ENCODE results near the gene FTL. TPM values are rescaled to one million over a fixed set of nuclear protein-coding genes. Genes with fewer than 3 reads are reported as not detected.
A peak's percentile ranks its signal among the peaks of the same experiment; 100 is the strongest.

The FTL gene
- total RNA-seq, 2 donors from 2014 or later, result 1,784 to 3,181 TPM

GRCh38 chr19:48999481-49000325, 34.6 kb downstream of the FTL start:
- Mint-ChIP-seq H3K4me3 (no peak overlapping the region), H3K36me3 (ENCODE audit: low read depth) (peaks cover 23% of the 10 kb centered on the region), H3K27ac (peak overlapping the region; percentile 83), H3K9me3 (no peaks in the 10 kb centered on the region), H3K4me1 (peaks cover 10% of the 10 kb centered on the region), H3K27me3 (ENCODE audit: insufficient read depth) (no peaks in the 10 kb centered on the region)
- no peaks in the 10 kb centered on the region for H3K9me3 ChIP-seq (ENCODE audit: control insufficient read depth, low read length)
- H3K4me1 ChIP-seq (ENCODE audit: control insufficient read depth, insufficient read depth, low read length), result no peaks in the 10 kb centered on the region
- WGBS, 2 experiments (ENCODE audit: insufficient coverage in 1 of 2, insufficient read length in 1 of 2), result 54 to 60% methylated on average over 13 to 16 of the region's 16 CpGs
- H3K36me3 ChIP-seq (ENCODE audit: control insufficient read depth, insufficient read depth, low read length), result peaks cover 39% of the 10 kb centered on the region
- DNase-seq, result peak; percentile 95
- H3K9ac ChIP-seq (ENCODE audit: extremely low read depth, low read length, poor library complexity, severe bottlenecking), result no peak overlapping the region
- no peak overlapping the region for H3K27ac ChIP-seq (ENCODE audit: low read depth, low read length)
- peak; percentile 91 for TF ChIP-seq CTCF (conservative IDR thresholded peaks at IDR 0.05)
- no peaks in the 10 kb centered on the region for H3K27me3 ChIP-seq (ENCODE audit: control insufficient read depth, insufficient read depth, low read length, poor library complexity, severe bottlenecking)
- no peak overlapping the region for H3K4me3 ChIP-seq (ENCODE audit: low read length)

- Mint-ChIP-seq H3K9me3 (no peaks in the 10 kb centered on the region), H3K4me1 (peaks cover 4% of the 10 kb centered on the region), H3K36me3 (ENCODE audit: low read depth) (peaks cover 30% of the 10 kb centered on the region), H3K4me3 (no peak overlapping the region), H3K27me3 (ENCODE audit: insufficient read depth) (no peaks in the 10 kb centered on the region), H3K27ac (no peak overlapping the region)
- Histone ChIP-seq H3K4me3 (ENCODE audit: low read length) (no peak overlapping the region), H3K9me3 (ENCODE audit: control insufficient read depth, low read length) (no peaks in the 10 kb centered on the region), H3K27me3 (ENCODE audit: control insufficient read depth, insufficient read depth, low read length, poor library complexity, severe bottlenecking) (no peaks in the 10 kb centered on the region), H3K36me3 (ENCODE audit: control insufficient read depth, insufficient read depth, low read length) (peaks cover 53% of the 10 kb centered on the region), H3K4me1 (ENCODE audit: control insufficient read depth, insufficient read depth, low read length) (no peaks in the 10 kb centered on the region), H3K27ac (ENCODE audit: low read depth, low read length) (no peak overlapping the region), H3K9ac (ENCODE audit: extremely low read depth, low read length, poor library complexity, severe bottlenecking) (no peak overlapping the region)
- 95 to 96% methylated on average over 15 of the region's 15 CpGs for WGBS, 2 experiments (ENCODE audit: insufficient coverage in 1 of 2, insufficient read length in 1 of 2)
- DNase-seq, result no peak
- no peak for TF ChIP-seq CTCF (conservative IDR thresholded peaks at IDR 0.05)
These were observed 39.0 kb downstream of the FTL start for GRCh38 chr19:49004133-49004532.

- H3K36me3 Mint-ChIP-seq (ENCODE audit: low read depth), result peaks cover 27% of the 10 kb centered on the region
These were observed 40.0 kb downstream of the FTL start for GRCh38 chr19:49004964-49005614.

More at GRCh38 chr19:49004964-49005614, 40.0 kb downstream of the FTL start:
- no peaks in the 10 kb centered on the region for H3K27me3 Mint-ChIP-seq (ENCODE audit: insufficient read depth)
- 90 to 92% methylated on average over 6 to 7 of the region's 7 CpGs for WGBS, 2 experiments (ENCODE audit: insufficient coverage in 1 of 2, insufficient read length in 1 of 2)
- H3K4me1 Mint-ChIP-seq, result no peaks in the 10 kb centered on the region
- Histone ChIP-seq H3K27me3 (ENCODE audit: control insufficient read depth, insufficient read depth, low read length, poor library complexity, severe bottlenecking) (no peaks in the 10 kb centered on the region), H3K9me3 (ENCODE audit: control insufficient read depth, low read length) (no peaks in the 10 kb centered on the region), H3K36me3 (ENCODE audit: control insufficient read depth, insufficient read depth, low read length) (peaks cover 44% of the 10 kb centered on the region), H3K27ac (ENCODE audit: low read depth, low read length) (no peak overlapping the region), H3K9ac (ENCODE audit: extremely low read depth, low read length, poor library complexity, severe bottlenecking) (no peak overlapping the region), H3K4me3 (ENCODE audit: low read length) (no peak overlapping the region), H3K4me1 (ENCODE audit: control insufficient read depth, insufficient read depth, low read length) (no peaks in the 10 kb centered on the region)
- H3K4me3 Mint-ChIP-seq, result no peak overlapping the region
- TF ChIP-seq CTCF (conservative IDR thresholded peaks at IDR 0.05), result no peak
- H3K27ac Mint-ChIP-seq, result no peak overlapping the region
- DNase-seq, result no peak
- H3K9me3 Mint-ChIP-seq, result no peaks in the 10 kb centered on the region

Measured in endodermal cell (in vitro differentiated cells).